H9 (cell line): ENCODE data around the gene MATN1. TPM values are rescaled to one million over a fixed set of nuclear protein-coding genes. Genes with fewer than 3 reads are reported as not detected.

Experiments used
- DNase-seq: peaks from one replicate; pipeline ENCODE4 v3.0.0-alpha.2; 2017
- H2AFZ ChIP-seq: one replicate; pipeline ENCODE4 v1.6.1; 2013; ENCODE audit warnings: mild to moderate bottlenecking, low read length, control low read depth, moderate library complexity
- H2AK5ac ChIP-seq: 2 replicates; pipeline ENCODE4 v1.6.1; 2013; ENCODE audit warnings: low read length, control low read depth, mixed read lengths; ENCODE audit not compliant: insufficient read length
- H2BK120ac ChIP-seq: one replicate; pipeline ENCODE4 v1.6.1; 2013; ENCODE audit warnings: low read depth, mild to moderate bottlenecking, low read length, control low read depth, inconsistent platforms; ENCODE audit not compliant: poor library complexity, severe bottlenecking
- H2BK12ac ChIP-seq: 2 replicates; pipeline ENCODE4 v1.6.1; 2013; ENCODE audit warnings: low read length, control low read depth, mixed read lengths, low read depth; ENCODE audit not compliant: insufficient read length
- H2BK15ac ChIP-seq: 2 replicates; pipeline ENCODE4 v1.6.1; 2013; ENCODE audit warnings: low read depth, low read length, control low read depth
- H2BK20ac ChIP-seq: one replicate; pipeline ENCODE4 v1.6.1; 2013; ENCODE audit warnings: low read depth, mild to moderate bottlenecking, low read length, control low read depth, inconsistent platforms; ENCODE audit not compliant: poor library complexity, severe bottlenecking
- H2BK5ac ChIP-seq: 2 replicates; pipeline ENCODE4 v1.6.1; 2013; ENCODE audit warnings: low read length, control low read depth, mixed read lengths; ENCODE audit not compliant: insufficient read length
- H3K14ac ChIP-seq: 2 replicates; pipeline ENCODE4 v1.6.1; 2013; ENCODE audit warnings: low read length, control low read depth; ENCODE audit not compliant: insufficient read depth
- H3K18ac ChIP-seq: 2 replicates; pipeline ENCODE4 v1.6.1; 2013; ENCODE audit warnings: low read depth, mild to moderate bottlenecking, mixed read lengths, low read length, control low read depth; ENCODE audit not compliant: insufficient read length
- H3K23ac ChIP-seq: 2 replicates; pipeline ENCODE4 v1.6.1; 2013; ENCODE audit warnings: low read length, control low read depth, mixed read lengths, low read depth; ENCODE audit not compliant: insufficient read length
- H3K23me2 ChIP-seq: 2 replicates; pipeline ENCODE4 v1.6.1; 2013; ENCODE audit warnings: low read depth, mild to moderate bottlenecking, mixed read lengths, low read length, control low read depth; ENCODE audit not compliant: insufficient read length, poor library complexity, severe bottlenecking
- H3K27ac ChIP-seq: 2 replicates; pipeline ENCODE4 v1.5.1; 2013; ENCODE audit warnings: low read length, control low read depth, mixed read lengths, low read depth; ENCODE audit not compliant: insufficient read length
- H3K27me3 ChIP-seq: 2 replicates; pipeline ENCODE4 v1.6.1; 2013; ENCODE audit warnings: low read length, control low read depth, inconsistent platforms; ENCODE audit not compliant: insufficient read depth
- H3K4ac ChIP-seq: 2 replicates; pipeline ENCODE4 v1.6.1; 2013; ENCODE audit warnings: low read depth, mild to moderate bottlenecking, control low read depth, inconsistent platforms, low read length, moderate library complexity
- H3K4me1 ChIP-seq: 2 replicates; pipeline ENCODE4 v1.6.1; 2013; ENCODE audit warnings: low read length, control low read depth, inconsistent platforms; ENCODE audit not compliant: insufficient read depth
- H3K4me2 ChIP-seq: 2 replicates; pipeline ENCODE4 v1.6.1; 2013; ENCODE audit warnings: low read length, control low read depth, mixed read lengths; ENCODE audit not compliant: insufficient read length, insufficient read depth
- H3K56ac ChIP-seq: 2 replicates; pipeline ENCODE4 v1.6.1; 2013; ENCODE audit warnings: low read depth, mild to moderate bottlenecking, mixed read lengths, low read length, control low read depth; ENCODE audit not compliant: insufficient read length
- H3K79me1 ChIP-seq: 2 replicates; pipeline ENCODE4 v1.6.1; 2013; ENCODE audit warnings: low read depth, mild to moderate bottlenecking, moderate library complexity, low read length, control low read depth, inconsistent platforms; ENCODE audit not compliant: insufficient read depth, poor library complexity, severe bottlenecking
- H3K79me2 ChIP-seq: 2 replicates; pipeline ENCODE4 v1.6.1; 2013; ENCODE audit warnings: low read length, control low read depth, inconsistent platforms; ENCODE audit not compliant: insufficient read depth
- H3K9ac ChIP-seq: 2 replicates; pipeline ENCODE4 v1.6.1; 2013; ENCODE audit warnings: low read length, control low read depth, mixed read lengths; ENCODE audit not compliant: insufficient read length; ENCODE audit errors: extremely low read depth
- H3K9me3 ChIP-seq: one replicate; pipeline ENCODE4 v1.6.1; 2013; ENCODE audit warnings: low read depth, low read length, inconsistent platforms; ENCODE audit not compliant: control insufficient read depth
- H3T11ph ChIP-seq: one replicate; pipeline ENCODE4 v1.6.1; 2013; ENCODE audit warnings: mild to moderate bottlenecking, low read length, control low read depth, inconsistent platforms
- H4K20me1 ChIP-seq: one replicate; pipeline ENCODE4 v1.6.1; 2013; ENCODE audit not compliant: control insufficient read depth, insufficient read length, insufficient read depth
- H4K5ac ChIP-seq: 2 replicates; pipeline ENCODE4 v1.6.1; 2013; ENCODE audit warnings: low read depth, mild to moderate bottlenecking, mixed read lengths, low read length, control low read depth; ENCODE audit not compliant: insufficient read length
- H4K8ac ChIP-seq: replicated peaks from 2 replicates; pipeline ENCODE4 v1.6.1; 2013; ENCODE audit warnings: low read length, control low read depth, mixed read lengths, low read depth; ENCODE audit not compliant: insufficient read length
- H4K91ac ChIP-seq: 2 replicates; pipeline ENCODE4 v1.6.1; 2013; ENCODE audit warnings: low read depth, mild to moderate bottlenecking, moderate library complexity, mixed read lengths, low read length, control low read depth; ENCODE audit not compliant: insufficient read length
- H3K27ac Mint-ChIP-seq, 3 experiments: 2 replicates in 2 of 3; 3 replicates in 1 of 3; pipeline ENCODE4 v1.8.0; 2020 to 2021; ENCODE audit warnings: mixed read lengths in 3 of 3, mild to moderate bottlenecking in 1 of 3, moderate library complexity in 1 of 3
- H3K27me3 Mint-ChIP-seq: 2 replicates; pipeline ENCODE4 v1.8.0; 2021; ENCODE audit warnings: low read depth, mild to moderate bottlenecking, moderate library complexity, mixed read lengths
- H3K36me3 Mint-ChIP-seq, 3 experiments: 2 replicates in 2 of 3; 3 replicates in 1 of 3; pipeline ENCODE4 v1.8.0; 2020 to 2021; ENCODE audit warnings: low read depth in 3 of 3, mixed read lengths in 3 of 3; ENCODE audit not compliant: insufficient read depth in 1 of 3
- H3K4me1 Mint-ChIP-seq, 2 experiments: 2 replicates each; pipeline ENCODE4 v1.8.0; 2020; ENCODE audit warnings: mixed read lengths in 2 of 2
- H3K4me3 Mint-ChIP-seq, 2 experiments: 2 replicates in 1 of 2; 3 replicates in 1 of 2; pipeline ENCODE4 v1.8.0; 2020 to 2021; ENCODE audit warnings: mild to moderate bottlenecking in 2 of 2, mixed read lengths in 2 of 2, moderate library complexity in 1 of 2
- H3K9me3 Mint-ChIP-seq, 2 experiments: 2 replicates in 1 of 2; 3 replicates in 1 of 2; pipeline ENCODE4 v1.8.0; 2020; ENCODE audit warnings: mild to moderate bottlenecking in 2 of 2, mixed read lengths in 2 of 2, moderate library complexity in 1 of 2
- CTCF ChIP-seq: fragments of 200-600 bp; sonication (generic); conservative IDR thresholded peaks from 3 replicates; pipeline ENCODE4 v1.8.0; 2021; ENCODE audit warnings: antibody characterized with exemption, mild to moderate bottlenecking
- WGBS: extraction: QIAGEN DNeasy Blood & Tissue Kit; methylation state at CpG from one replicate; pipeline ENCODE4 v1.1.7; 2013; ENCODE audit warnings: missing lambda C conversion rate, low lambda C conversion rate, mixed read lengths; ENCODE audit not compliant: insufficient read length; ENCODE audit errors: extremely low coverage; 5-methylcytosine and 5-hydroxymethylcytosine counted together
- total RNA-seq: library from RNA; stranded (reverse); gene quantifications from 2 replicates; pipeline ENCODE4 v1.2.1, GENCODE V29; 2021

The MATN1 gene
- total RNA-seq, 1 experiment from 2014 or later: not detected

DNA sequence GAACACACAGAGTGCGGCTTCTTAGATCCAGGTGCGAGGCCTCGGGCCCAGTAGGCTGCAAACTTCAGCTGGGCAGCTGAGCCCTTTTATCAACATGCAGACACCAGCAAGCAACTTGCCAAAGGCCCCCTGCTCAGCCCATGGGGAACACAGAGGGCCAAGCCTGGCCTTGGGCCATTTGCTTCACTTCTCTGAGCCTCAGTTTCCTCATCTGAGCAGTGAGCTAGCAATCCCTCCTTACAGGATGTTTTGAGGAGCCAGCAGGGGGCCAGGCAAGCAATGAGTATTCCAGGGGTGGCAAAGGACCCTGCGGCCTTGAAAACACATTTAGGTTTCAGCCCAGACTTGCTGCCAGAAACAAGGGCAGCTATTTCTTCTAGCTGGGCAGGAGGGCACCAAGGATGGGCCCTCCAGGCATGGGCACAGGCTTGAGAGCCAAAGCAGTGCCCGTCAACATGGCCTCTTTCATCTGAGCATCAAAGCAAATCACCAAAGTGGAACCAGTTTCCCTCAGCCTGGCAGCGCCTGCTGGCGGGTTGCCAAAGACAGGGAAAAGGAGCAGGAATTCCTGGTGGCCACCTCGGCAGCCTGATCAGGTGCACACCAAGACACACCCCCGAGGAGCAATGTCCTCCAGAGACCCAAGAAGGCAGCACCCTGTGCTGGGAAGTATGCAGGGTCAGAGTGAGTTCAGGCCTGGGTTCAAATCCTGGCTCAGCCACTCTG lies 1.4 kb downstream of the MATN1 start:
- Histone ChIP-seq H4K8ac (no peak overlapping the region), H3K27me3 (no peaks in the 10 kb centered on the region), H3K79me2 (no peaks in the 10 kb centered on the region), H2BK12ac (no peak overlapping the region), H3K79me1 (no peaks in the 10 kb centered on the region), H3K23me2 (peaks cover 9% of the 10 kb centered on the region), H3K23ac (no peak overlapping the region), H2BK120ac (no peak overlapping the region), H3K4me2 (no peak overlapping the region), H2BK5ac (no peak overlapping the region), H3K4me1 (0 out of 2 replicates have a peak, but pooled peaks cover 2% of the 10 kb centered on the region), H4K91ac (no peak overlapping the region), H3K14ac (no peak overlapping the region), H3K9ac (no peak overlapping the region), H2BK20ac (no peak overlapping the region), H3K9me3 (no peaks in the 10 kb centered on the region), H3K4ac (no peak overlapping the region), H3T11ph (no peak overlapping the region), H4K20me1 (no peaks in the 10 kb centered on the region), H3K56ac (no peak overlapping the region), H3K27ac (no peak overlapping the region), H3K18ac (no peak overlapping the region), H2AK5ac (no peak overlapping the region), H2AFZ (no peak overlapping the region), H2BK15ac (no peak overlapping the region), H4K5ac (no peak overlapping the region)
- Mint-ChIP-seq H3K4me3 (no peak overlapping the region), H3K4me1 (peaks cover 4 to 16% of the 10 kb centered on the region in 2 experiments; a peak in 3 of 4 replicates), H3K36me3 (peaks cover 0 to 2% (median 0%) of the 10 kb centered on the region in 3 experiments; a peak in 3 of 7 replicates), H3K27ac (peak overlapping the region in 1 of 3 experiments; percentile 46; a peak in 1 of 7 replicates), H3K27me3 (peaks cover 7% of the 10 kb centered on the region), H3K9me3 (peaks cover 4 to 5% of the 10 kb centered on the region in 2 experiments)
- no peak for DNase-seq
- WGBS: no CpG with 5 or more reads among the region's 9 CpGs
- no peak for TF ChIP-seq CTCF
